NOMO-1 (cell line): ENCODE measurements around the gene LRRC27.
A peak's percentile ranks its signal among the peaks of the same experiment; 100 is the strongest.

Experiments
- DNase-seq, 2 experiments: peaks; one replicate each; lab custom pipeline; 2025; ENCODE audit not compliant: unreplicated experiment in 2 of 2; lab: John Stamatoyannopoulos, UW

The LRRC27 gene

DNA sequence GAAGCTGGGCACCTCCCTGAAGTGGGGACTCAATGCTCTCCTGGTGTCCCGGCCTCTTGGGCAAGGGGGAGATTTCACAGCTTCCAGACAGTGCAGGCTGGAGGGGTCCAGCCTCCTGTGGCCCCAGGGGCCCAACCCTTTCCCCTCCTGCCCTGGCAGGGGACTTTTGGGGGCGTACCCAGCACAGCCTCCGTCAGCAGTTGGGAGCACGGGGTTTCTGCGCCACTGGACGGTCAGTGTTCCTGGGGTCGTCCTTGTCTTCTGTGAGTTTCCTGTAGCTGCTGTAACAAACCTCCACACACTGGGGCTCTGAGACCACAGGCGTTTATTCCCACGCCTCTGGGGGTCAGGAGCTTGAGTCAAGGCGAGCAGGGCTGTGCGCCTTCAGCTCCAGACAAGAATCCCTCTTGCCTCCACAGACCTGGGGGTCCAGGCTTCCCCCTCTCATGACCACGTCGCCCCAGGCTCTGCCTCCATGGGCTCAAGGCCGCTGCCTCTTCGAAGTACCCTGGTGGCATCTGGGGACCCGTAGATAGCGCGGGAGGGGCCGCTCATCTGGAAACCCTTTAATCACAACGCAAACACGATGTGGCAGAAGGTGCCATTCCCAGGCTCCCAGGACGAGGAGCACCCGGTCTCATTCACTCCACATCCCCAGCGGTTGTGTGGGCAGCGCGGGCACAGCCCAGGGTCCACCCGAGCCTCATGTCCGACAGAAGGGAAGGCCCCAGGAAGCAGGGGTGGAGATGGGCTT is 79.0 kb downstream of the LRRC27 start:
- no peak for DNase-seq

DNA sequence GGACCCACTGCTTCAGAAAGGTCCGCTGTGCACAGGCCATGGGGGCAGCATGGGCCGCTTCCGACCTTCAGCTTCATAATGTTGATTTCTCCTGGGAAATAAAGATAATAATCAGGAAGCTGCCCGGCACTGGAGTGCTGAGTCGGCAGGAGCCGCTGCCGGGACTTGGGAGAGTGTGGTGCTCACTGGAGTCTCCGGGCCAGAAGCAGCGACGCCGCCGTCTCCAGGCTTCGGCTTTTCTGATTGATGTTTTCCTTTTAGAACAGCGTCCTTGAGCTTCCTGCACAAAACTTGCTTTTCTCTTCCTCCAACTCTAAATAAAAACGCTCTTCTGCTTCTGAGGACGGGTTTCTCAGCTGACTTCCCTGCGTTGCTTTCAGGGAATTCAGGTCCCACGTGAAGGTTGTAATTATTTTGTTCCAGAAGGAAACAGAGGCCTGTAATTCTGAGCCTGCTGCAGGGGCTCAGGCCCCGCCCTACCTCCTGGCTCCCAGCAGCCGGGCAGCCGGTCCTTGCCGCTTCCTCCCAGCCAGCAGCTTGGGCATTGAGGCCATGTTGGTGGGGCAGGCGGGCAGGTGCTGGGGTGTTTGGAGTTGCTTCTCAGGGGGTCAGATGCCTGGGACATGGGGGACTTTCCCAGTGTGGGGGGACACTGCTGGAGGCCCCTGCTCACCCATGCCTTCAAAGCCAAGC is 79.7 kb downstream of the LRRC27 start:
- no peak for DNase-seq

DNA sequence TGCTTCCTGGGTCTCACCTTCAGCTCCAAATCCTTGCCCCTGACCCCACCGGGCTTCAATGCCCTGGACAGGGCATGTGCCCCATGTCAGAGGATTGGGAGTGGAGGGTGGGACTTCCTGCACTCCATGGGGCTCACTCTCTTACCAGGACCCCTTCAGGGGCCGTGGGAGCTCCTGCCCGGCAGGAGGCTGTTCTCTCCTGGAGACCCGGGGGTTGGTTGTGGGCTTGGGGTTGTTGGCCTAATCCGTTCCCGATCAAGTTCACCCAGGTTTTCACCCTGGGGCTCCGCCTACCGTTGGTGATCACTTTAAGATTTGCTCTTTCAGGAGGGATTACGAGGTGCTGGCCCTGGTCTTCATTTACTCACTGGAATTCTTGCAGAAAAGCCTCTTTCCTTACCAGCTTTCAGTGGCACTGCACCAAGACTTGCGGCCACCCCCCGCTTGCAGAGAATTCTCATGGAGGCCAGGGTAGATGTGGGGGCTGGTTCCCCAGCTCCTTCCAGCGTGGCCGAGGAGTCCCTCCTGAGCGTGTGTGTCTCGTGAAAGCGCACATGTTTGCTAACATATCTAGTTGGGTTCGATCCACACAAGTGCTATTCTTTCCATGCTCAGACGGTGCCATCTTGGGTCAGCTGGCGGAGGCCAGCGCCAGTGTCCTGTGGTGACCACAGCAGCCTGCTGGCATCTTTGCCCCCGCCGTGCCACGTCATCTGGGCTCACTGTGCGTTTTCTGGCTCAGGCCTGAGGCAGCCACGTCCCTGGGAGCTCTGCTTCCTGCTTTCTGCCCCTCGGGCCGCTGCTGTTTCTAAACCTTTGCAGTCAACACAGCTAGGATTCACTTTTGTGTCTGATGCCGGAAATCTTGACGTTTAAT is 80.6 kb downstream of the LRRC27 start:
- no peak for DNase-seq

DNA sequence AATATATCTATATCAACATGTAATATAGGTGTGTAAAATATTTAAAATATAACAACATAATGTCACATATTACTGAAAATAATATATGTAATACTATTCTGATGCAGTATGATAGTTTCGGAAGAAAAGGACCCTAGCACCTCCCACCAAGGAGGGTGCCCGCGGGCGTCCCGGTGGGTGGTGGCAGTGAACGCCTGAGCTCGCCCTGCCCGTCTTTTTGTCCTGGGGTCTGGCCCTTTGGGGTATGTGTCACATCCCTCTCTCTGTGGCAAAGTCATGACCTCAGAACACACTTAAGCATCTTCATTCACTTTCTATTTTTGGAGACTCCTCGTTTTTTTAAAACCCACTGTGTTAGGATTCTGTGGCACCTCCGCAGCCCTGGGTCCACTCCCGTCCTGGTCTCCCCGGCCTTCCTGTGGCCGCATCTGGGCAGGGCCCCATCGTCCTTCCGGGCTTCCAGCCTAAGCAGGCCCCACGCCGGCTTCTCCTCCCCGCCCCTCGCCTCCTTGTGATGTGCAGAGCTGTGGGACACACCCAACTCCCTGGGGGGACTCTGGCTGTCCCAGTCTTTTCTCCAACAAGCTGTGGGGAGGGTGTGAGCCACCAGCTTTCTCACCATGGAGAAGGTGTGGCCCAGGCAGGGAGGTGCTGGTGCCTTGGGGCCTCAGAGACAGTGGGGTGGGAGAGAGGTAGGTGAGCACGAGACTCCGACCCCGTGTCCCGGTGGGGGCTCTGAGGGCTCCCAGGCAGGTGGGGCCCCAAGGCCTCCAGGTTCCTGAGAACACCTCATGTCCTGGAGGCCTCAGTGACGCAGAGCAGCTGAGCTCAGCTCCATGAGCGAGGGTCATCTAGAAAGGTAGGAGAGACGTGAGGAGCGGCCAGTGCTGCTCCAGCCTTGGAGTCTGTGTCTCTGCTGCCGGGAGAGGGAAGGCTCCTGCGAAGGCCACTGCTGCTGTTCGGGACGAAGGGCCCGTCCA is 81.5 kb downstream of the LRRC27 start:
- DNase-seq, result no peak

DNA sequence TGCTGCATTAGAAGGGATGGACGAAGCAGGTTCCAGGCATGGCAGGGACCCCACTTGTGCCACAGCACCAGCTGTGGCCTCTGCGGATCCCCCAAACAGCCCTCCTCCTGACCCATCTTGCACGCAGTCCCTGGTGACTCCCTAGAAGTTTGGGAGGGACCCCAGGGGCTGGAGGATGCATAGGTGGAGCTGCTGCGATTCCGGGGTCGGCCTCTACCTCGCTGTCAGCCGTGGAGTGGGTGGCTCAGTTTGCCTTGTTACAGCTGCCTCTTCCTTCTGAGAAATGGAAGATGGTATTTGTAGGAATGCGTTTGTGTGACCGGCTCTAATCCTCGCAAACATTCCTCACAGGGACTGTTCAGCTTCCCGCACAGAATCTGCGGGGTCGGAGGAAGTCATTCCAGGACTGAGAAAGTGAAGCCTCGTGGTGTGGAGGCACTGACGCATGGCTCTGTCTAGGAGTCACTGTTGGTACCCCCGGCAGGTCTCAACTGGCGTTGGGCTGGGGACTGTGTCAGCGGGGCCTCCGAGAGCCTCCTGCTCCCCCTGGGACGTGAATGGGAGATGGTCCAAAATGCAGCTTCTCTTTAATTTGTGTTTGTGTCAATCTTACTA is 82.5 kb downstream of the LRRC27 start:
- DNase-seq, result no peak

DNA sequence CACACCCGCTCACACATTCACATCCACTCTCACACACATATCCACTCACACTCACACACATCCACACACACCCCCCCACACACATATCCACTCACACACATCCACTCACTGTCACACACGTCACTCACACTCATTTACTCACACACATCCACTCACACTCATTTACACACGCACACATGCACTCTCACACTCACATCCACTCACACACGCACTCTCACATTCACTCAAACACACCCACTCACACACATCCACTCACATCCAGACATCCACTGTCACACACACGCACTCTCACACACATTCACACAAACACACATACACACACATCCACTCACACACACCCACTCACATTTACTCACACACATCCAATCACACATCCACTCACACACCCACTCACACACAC is 83.3 kb downstream of the LRRC27 start:
- DNase-seq, result no peak

DNA sequence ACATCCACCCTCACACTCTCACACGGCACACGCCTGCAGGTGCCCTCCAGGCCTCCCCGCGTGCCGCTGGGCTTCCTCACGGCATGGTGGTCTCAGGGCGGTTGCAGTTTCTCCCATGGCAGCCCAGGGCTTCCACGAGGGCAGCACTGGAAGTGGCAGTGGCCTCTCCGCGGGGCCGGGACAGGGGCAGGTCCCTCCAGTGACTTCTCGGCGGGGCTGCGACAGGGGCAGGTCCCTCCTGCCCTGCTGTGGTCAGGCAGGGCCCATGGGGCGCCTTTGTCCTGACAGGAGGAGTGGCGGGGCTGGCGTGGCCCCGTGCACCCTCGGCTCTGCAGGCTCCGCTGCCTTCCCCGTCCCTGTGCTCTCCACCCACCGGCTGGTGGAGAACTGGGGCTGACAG is 84.0 kb downstream of the LRRC27 start:
- no peak for DNase-seq

DNA sequence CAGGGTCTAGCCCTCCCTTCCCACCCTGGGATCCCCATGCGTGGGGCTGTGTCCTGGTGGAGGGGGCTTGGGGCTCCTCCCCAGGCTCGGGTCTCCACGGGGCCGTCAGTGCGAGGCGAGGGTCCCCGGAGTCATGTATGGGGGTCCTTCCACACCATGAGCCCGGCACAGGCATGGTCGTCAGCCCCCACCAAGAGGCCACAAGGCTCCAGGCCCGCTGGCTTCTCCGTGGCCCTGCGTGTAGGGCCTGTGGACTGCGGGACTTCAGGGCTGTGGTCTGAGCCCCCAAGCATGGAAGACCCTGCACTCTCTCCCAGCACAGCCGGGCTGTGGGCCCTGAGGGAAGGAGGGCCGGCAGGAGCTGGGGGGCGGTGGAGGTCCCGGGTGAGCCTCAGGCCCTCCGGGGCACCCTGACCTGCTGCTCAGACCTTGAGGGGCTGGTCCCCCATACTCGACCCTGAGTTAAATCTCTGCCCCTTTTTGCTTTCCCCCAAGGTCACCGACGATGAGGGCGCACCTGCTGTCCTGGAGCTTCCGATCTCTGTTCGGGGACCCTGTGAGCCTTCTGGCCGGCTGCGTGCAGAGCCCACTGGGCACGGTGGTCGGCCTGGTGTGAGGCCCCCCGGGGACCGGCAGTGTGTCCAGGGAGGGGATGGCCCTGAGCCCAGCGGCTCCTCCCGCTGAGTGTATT is 84.7 kb downstream of the LRRC27 start:
- DNase-seq, result no peak

DNA sequence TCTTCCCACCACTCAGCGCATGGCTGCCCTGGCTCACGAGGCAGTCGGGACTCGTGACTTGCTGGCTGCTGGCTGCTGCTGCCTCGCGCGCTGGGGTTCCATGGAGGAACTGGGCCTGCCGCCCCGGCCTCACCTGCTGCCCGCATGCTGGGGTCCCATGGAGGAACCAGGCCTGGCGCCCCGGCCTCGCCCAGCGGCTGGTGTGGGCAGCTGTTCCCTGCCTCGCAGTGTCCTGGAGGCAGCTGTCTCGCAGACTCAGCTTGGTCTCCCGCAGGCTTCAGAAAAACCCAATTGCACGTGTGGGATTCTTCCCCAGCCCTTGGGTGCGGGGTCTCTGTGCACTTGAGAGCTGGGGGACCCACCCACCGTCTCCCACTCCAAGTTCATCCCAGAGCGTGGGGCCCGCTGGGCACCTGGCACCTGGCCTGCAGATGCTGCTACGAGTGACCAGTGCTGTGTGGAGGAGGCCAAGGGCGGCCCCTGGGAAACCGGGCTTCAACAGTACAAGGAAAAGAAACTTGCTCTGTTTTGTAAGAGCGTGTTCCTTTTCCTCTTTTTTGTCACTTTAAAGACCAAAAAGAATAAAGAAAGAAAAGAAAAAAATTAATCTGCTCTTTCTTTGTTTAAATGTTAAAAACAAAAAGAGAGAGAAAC is 85.4 kb downstream of the LRRC27 start:
- no peak for DNase-seq

DNA sequence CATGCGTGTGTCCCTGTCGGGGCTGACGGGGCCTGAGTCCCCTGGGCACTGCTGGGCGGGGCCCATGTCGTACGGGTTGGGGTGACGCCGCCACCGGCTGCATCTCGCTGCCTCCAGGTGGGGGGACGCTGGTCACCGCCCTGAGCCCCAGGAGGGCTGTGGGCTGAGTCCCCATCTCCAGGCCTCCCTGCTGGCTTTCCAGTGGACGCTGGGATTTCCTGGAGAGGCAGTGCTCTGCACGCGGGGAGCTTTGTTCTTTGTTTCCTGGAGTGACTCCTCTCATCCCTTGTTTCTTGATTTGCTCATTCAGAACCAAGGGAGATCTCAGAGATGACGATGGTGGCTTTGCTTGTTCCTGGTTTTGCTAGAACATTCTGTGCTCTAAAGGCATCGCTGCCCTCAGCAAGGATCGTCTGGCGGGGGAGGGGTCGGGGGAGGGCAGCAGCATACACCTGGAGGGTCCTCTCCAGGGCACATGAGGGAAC is 86.0 kb downstream of the LRRC27 start:
- DNase-seq, result no peak

DNA sequence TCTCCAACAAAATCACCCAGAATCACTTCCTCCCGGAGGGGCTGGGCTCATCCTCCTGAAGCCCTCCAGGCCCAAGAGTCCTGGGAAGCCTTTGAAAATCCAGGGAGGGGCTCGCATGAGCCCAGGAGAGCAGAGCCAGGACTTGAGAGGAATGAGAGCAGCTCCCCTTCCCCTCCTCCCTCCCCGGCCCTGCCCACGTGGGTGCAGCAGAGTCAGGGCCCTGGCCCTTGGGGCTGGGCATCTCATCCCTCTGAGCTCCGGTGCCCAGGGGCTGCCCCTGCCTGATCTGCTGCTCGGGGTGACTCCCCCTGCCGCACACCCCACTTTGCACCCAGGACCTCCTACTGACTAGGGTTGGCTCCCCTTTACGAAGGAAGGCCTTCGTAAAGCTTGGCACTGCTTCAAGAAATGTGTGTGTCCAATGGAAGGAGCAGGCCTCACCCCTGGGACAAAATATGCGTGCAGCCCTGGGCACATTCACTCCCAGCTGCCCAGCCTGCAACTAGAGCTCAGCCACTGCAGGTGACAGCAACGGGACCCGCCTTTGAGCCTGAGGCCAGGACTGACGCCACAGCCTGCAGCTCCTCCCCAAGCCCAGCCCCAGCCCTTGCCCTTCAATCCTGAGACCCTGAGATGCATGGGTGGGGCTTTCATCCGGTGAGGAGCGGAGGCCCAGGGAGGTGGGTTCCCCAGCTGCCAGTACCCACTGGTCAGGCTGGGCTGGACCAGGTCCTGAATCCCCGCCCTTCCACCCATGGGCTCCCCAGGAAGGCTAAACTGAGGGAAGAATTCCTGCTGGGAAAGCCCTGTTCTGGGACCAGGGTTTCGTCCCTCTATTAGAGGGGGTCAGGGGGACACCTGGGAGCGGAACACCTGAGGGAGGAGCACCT is 86.8 kb downstream of the LRRC27 start:
- peak; percentile 57 to 73 for DNase-seq

DNA sequence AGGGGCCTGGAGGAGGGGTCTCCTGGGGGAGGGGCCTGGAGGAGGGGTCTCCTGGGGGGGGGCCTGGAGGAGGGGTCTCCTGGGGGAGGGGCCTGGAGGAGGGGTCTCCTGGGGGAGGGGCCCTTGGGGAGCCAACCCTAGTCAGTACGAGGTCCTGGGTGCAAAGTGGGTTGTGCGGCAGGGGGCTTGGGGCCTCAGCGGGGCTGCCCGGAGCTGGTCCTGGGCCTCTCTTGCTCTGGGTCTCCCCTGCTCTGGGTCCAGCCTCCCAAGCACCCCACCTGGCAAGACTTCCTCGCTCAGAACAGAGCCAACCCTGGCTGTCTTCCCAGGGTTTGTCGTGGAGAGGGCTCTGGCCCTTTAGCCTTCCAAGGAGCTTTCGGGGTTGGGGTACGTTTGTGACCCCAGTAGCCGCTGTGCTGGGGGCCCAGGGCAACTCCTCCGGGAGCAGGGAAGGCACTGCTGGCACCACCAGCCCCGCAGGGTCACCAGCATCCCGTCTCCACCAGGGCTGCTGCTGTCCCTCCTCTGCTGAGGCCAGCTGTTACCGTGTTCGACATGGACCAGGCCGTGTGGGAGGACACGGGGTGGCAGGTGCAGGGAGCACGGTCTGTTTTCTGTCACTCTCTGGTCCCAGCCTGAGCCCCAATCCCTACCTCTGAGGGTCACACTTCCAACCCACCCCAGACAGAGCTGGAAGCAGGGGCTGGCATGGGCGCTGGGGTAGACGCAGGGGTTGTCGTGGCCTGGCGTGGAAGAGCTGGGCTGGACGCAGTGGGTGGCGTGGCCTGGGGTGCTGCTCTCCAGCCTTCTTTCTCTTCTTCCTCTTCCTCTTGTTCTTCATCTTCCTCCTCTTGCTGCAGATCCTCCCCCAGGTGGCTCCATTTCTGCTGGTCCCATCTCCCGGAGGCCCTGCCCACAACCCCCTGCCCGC is 87.8 kb downstream of the LRRC27 start:
- peak in 1 of 2 experiments; percentile 41 for DNase-seq

DNA sequence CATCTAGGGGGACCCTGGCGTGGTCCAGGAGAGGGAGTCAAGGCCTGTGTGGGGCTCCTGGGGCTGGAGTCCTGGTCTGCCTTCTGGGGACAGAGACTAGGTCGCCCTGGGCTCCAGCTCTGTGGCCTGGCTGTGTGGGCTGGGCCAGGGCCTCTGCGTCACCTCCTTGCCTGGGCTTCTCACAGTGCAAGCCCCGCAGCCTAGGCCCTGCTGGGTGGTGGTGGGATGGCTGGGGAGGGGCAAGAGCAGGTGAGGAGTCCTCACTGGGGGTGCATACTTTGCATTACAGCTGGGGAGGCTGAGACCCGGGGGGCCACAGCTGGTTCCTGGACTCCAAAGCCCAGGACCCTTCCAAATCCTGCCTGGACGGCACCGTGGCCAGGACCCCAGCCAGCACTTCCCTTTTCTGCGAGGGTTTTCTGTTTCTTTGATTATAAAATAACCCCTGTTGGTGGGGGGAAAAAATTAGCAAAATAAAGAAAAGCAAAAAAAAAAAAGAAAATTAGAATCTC is 88.5 kb downstream of the LRRC27 start:
- DNase-seq, result peak; percentile 41 to 59

DNA sequence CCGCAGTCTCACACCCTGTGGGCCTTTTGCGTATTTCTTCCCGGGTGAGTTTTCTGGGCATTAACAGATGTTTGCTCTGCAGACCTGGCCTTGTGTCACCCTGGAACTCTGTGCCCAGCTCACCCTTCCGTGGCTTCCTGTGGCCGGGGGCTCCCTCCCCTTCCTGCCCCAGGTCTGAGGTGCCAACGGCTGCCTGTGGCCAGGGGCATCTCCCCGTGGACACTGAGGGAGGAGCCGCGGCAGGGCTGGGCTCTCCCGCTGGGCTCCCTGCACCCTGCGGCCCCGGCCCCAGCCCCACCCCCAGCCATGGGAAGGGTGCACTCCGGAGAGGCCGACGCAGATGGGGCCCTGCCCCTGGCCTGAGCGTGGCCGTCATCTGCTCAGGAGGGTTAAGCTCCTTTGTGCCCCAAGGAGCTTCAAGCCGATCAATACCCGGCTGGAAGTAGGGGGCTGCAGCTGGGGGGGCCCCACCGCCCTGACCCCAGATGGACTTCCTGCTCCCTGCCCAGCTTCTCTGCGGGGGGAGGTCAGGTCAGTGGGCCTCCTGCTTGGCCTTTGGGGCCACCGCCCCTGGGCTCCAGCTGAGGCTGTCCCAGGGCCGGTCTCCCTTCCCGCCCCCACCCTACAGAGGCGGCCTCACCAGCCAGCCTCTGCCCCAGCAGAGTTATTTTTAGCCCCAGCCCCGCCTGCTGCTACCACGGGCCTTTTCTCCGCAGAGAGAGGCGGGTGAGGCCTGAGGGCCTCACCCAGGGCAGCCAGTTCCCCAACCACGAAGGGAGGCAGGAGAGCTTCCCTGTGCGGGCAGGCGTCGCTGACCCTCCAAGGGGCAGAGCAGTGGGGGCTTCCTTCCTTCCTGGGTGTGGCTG is 89.2 kb downstream of the LRRC27 start:
- DNase-seq, result peak; percentile 83 to 91
